ENCODE data around the gene ADAMTS17. TPM values are rescaled to one million over a fixed set of nuclear protein-coding genes. Genes with fewer than 3 reads are reported as not detected.

Gene ADAMTS17
- total RNA-seq, 1 donor from 2014 or later, result 2.3 TPM

GRCh38 chr15:100061944-100062343, 279.8 kb downstream of the ADAMTS17 start:
- H3K4me3 ChIP-seq (ENCODE audit: low read depth, low read length), result no peak overlapping the region

DNA sequence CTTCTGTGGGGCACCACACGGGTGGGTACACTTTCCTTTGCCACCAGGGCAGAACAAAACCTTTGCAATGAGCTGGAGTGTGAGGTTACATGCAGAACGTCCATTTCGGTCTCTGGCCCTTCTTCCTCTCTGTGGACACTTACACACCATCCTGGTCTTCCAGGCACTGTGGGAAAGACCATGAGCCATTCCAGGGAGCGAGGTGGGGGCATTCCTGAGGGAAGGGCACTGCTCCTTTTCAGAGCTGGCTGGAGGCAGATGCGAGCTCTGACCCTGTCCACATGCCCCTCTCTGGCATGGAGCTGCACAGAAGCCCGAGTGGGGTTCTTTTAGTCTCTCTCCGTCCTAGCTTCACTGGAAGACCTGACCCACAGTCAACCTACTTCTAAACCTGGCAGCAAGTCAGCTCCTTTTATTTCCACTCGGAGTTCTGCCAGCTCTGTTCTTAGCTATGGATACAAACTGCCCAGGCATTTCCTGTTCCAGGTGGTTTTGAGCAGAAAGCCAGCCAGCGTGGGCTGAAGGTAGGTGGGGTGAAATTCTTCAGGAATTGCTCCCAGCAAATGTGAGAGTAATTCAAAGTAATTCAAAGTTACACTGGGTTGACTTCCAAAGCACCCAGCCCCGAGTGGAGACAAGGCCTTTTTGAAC, 281.4 kb downstream of the ADAMTS17 start:
- Histone ChIP-seq H3K36me3 (ENCODE audit: control insufficient read depth, insufficient read depth, low read length) (no peaks in the 10 kb centered on the region), H3K4me3 (ENCODE audit: low read depth, low read length) (no peak overlapping the region), H3K27me3 (ENCODE audit: control insufficient read depth, insufficient read depth, low read length) (no peaks in the 10 kb centered on the region)
- peak; percentile 7 for DNase-seq (ENCODE audit: low read depth)
- TF ChIP-seq, protein P1, sequence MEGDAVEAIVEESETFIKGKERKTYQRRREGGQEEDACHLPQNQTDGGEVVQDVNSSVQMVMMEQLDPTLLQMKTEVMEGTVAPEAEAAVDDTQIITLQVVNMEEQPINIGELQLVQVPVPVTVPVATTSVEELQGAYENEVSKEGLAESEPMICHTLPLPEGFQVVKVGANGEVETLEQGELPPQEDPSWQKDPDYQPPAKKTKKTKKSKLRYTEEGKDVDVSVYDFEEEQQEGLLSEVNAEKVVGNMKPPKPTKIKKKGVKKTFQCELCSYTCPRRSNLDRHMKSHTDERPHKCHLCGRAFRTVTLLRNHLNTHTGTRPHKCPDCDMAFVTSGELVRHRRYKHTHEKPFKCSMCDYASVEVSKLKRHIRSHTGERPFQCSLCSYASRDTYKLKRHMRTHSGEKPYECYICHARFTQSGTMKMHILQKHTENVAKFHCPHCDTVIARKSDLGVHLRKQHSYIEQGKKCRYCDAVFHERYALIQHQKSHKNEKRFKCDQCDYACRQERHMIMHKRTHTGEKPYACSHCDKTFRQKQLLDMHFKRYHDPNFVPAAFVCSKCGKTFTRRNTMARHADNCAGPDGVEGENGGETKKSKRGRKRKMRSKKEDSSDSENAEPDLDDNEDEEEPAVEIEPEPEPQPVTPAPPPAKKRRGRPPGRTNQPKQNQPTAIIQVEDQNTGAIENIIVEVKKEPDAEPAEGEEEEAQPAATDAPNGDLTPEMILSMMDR (IDR thresholded peaks at IDR 0.05; ENCODE audit: insufficient read depth, low read length, poor library complexity, severe bottlenecking), result no peak

More at GRCh38 chr15:100061944-100062343, 279.8 kb downstream of the ADAMTS17 start:
- Histone ChIP-seq H3K27me3 (ENCODE audit: control insufficient read depth, insufficient read depth, low read length) (no peaks in the 10 kb centered on the region), H3K36me3 (ENCODE audit: control insufficient read depth, insufficient read depth, low read length) (no peaks in the 10 kb centered on the region)
- TF ChIP-seq, protein P1 (IDR thresholded peaks at IDR 0.05; ENCODE audit: insufficient read depth, low read length, poor library complexity, severe bottlenecking), result no peak
- no peak for DNase-seq (ENCODE audit: low read depth)

- H3K4me3 ChIP-seq (ENCODE audit: low read depth, low read length), result no peak overlapping the region
- TF ChIP-seq, protein P1 (IDR thresholded peaks at IDR 0.05; ENCODE audit: insufficient read depth, low read length, poor library complexity, severe bottlenecking), result no peak
These were observed 282.3 kb downstream of the ADAMTS17 start for GRCh38 chr15:100059521-100059920.

GRCh38 chr15:100059094-100059493, 282.7 kb downstream of the ADAMTS17 start:
- Histone ChIP-seq H3K36me3 (ENCODE audit: control insufficient read depth, insufficient read depth, low read length) (no peaks in the 10 kb centered on the region), H3K27me3 (ENCODE audit: control insufficient read depth, insufficient read depth, low read length) (no peaks in the 10 kb centered on the region), H3K4me3 (ENCODE audit: low read depth, low read length) (no peak overlapping the region)
- TF ChIP-seq, protein P1 (IDR thresholded peaks at IDR 0.05; ENCODE audit: insufficient read depth, low read length, poor library complexity, severe bottlenecking), result no peak
- no peak for DNase-seq (ENCODE audit: low read depth)

More at GRCh38 chr15:100059521-100059920, 282.3 kb downstream of the ADAMTS17 start:
- H3K36me3 ChIP-seq (ENCODE audit: control insufficient read depth, insufficient read depth, low read length), result no peaks in the 10 kb centered on the region
- no peak for DNase-seq (ENCODE audit: low read depth)
- no peaks in the 10 kb centered on the region for H3K27me3 ChIP-seq (ENCODE audit: control insufficient read depth, insufficient read depth, low read length)

- no peaks in the 10 kb centered on the region for H3K27me3 ChIP-seq (ENCODE audit: control insufficient read depth, insufficient read depth, low read length)
- TF ChIP-seq, protein P1 (IDR thresholded peaks at IDR 0.05; ENCODE audit: insufficient read depth, low read length, poor library complexity, severe bottlenecking), result no peak
- no peak overlapping the region for H3K4me3 ChIP-seq (ENCODE audit: low read depth, low read length)
- no peaks in the 10 kb centered on the region for H3K36me3 ChIP-seq (ENCODE audit: control insufficient read depth, insufficient read depth, low read length)
- no peak for DNase-seq (ENCODE audit: low read depth)
These were observed 283.3 kb downstream of the ADAMTS17 start for GRCh38 chr15:100058458-100058857.

DNA sequence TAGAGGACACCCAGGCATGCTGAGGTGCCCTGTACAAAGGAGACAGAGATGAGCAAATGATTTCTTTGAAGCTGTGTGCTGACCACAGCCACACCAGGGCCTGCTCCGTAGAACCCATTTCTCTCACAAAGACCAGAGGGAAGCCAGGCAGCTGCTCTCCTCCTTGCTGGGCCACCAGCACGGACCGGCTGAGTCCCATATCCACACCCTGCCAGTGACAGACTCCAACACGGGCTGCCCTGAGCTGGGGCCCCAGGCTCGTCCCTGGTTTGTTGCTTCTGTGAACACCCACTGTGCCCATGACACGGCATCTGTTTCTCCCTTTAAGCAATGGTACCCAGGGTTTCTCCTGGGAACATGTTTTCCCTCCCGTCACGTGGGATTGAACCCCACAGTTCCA, 284.5 kb downstream of the ADAMTS17 start:
- TF ChIP-seq, protein P1 (IDR thresholded peaks at IDR 0.05; ENCODE audit: insufficient read depth, low read length, poor library complexity, severe bottlenecking), result no peak
- no peak for DNase-seq (ENCODE audit: low read depth)
- H3K36me3 ChIP-seq (ENCODE audit: control insufficient read depth, insufficient read depth, low read length), result no peaks in the 10 kb centered on the region

More for the DNA sequence above, 284.5 kb downstream of the ADAMTS17 start:
- Histone ChIP-seq H3K4me3 (ENCODE audit: low read depth, low read length) (no peak overlapping the region), H3K27me3 (ENCODE audit: control insufficient read depth, insufficient read depth, low read length) (no peaks in the 10 kb centered on the region)
